ENCODE measurements around the gene RAP2C. TPM values are rescaled to one million over a fixed set of nuclear protein-coding genes. Genes with fewer than 3 reads are reported as not detected.

The RAP2C gene
- polyA plus RNA-seq, 1 donor (not counting 4 experiments of a cell fraction or from before 2014, with no cell fraction given), result 15.1 TPM

- FAIRE-seq (no peak), DNase-seq (ENCODE audit: low read depth, low spot score) (no peak)
- dilution Hi-C loops (cut with MboI; ENCODE audit: extremely low pct_ligation_motif_present, low sequenced_read_pairs), result no loop called here
- no peaks in the 10 kb centered on the region for H3K9me1 ChIP-seq (ENCODE audit: control insufficient read depth, extremely low read depth, insufficient read depth, low read length)
- H3K36me3 ChIP-seq (ENCODE audit: control insufficient read depth in 2 of 2, extremely low read depth in 1 of 2, insufficient read depth in 2 of 2, low read length in 2 of 2), result no peaks in the 10 kb centered on the region
- peak overlapping the region; percentile 65 to 77 (median 69) for H3K4me3 ChIP-seq (ENCODE audit: control insufficient read depth in 2 of 3, extremely low read depth in 1 of 3, insufficient read depth in 2 of 3, low read depth in 1 of 3, low read length in 3 of 3)
- H3K9me3 ChIP-seq (ENCODE audit: control insufficient read depth, low read depth, low read length), result no peaks in the 10 kb centered on the region
- peak overlapping the region; percentile 87 for H3K9ac ChIP-seq (ENCODE audit: control insufficient read depth, extremely low read depth, insufficient read depth, low read length)
- H3K4me1 ChIP-seq (ENCODE audit: control insufficient read depth, extremely low read depth, insufficient read depth, low read length), result peaks cover 2% of the 10 kb centered on the region
- TF ChIP-seq CTCF (optimal IDR thresholded peaks at IDR 0.05 in 1 of 3, IDR thresholded peaks at IDR 0.05 in 1 of 3, conservative IDR thresholded peaks at IDR 0.05 in 1 of 3; ENCODE audit: extremely low read depth in 1 of 3, insufficient read depth in 2 of 3, low read length in 3 of 3), result no peak
- TF ChIP-seq EZH2 (IDR thresholded peaks at IDR 0.05; ENCODE audit: low read length), result no peak
- peak overlapping the region; percentile 74 for H3K4me2 ChIP-seq (ENCODE audit: control insufficient read depth, extremely low read depth, insufficient read depth, low read depth, low read length)
- no peaks in the 10 kb centered on the region for H3K27me3 ChIP-seq (ENCODE audit: control insufficient read depth, extremely low read depth, insufficient read depth, low read length)
- peaks cover 16% of the 10 kb centered on the region for H3K79me2 ChIP-seq (ENCODE audit: control insufficient read depth, insufficient read depth, low read length)
- H4K20me1 ChIP-seq (ENCODE audit: control insufficient read depth, extremely low read depth, insufficient read depth, low read length), result no peaks in the 10 kb centered on the region
- H3K27ac ChIP-seq (ENCODE audit: control insufficient read depth, insufficient read depth, low read length), result peak overlapping the region; percentile 87
- H2AFZ ChIP-seq (ENCODE audit: control insufficient read depth, low read length), result peak overlapping the region; percentile 57
Measured at GRCh38 chrX:132217203-132218073, 1.8 kb downstream of the RAP2C start.

- Histone ChIP-seq H3K9me3 (ENCODE audit: control insufficient read depth, low read depth, low read length) (no peaks in the 10 kb centered on the region), H4K20me1 (ENCODE audit: control insufficient read depth, extremely low read depth, insufficient read depth, low read length) (no peaks in the 10 kb centered on the region), H3K79me2 (ENCODE audit: control insufficient read depth, insufficient read depth, low read length) (peaks cover 16% of the 10 kb centered on the region), H2AFZ (ENCODE audit: control insufficient read depth, low read length) (peak overlapping the region; percentile 57), H3K27ac (ENCODE audit: control insufficient read depth, insufficient read depth, low read length) (peak overlapping the region; percentile 87), H3K36me3 (ENCODE audit: control insufficient read depth in 2 of 2, extremely low read depth in 1 of 2, insufficient read depth in 2 of 2, low read length in 2 of 2) (no peaks in the 10 kb centered on the region), H3K4me2 (ENCODE audit: control insufficient read depth, extremely low read depth, insufficient read depth, low read depth, low read length) (peak overlapping the region; percentile 74), H3K9me1 (ENCODE audit: control insufficient read depth, extremely low read depth, insufficient read depth, low read length) (no peaks in the 10 kb centered on the region), H3K4me3 (ENCODE audit: control insufficient read depth in 2 of 3, extremely low read depth in 1 of 3, insufficient read depth in 2 of 3, low read depth in 1 of 3, low read length in 3 of 3) (peak overlapping the region; percentile 65 to 77 (median 69)), H3K4me1 (ENCODE audit: control insufficient read depth, extremely low read depth, insufficient read depth, low read length) (peaks cover 2% of the 10 kb centered on the region), H3K9ac (ENCODE audit: control insufficient read depth, extremely low read depth, insufficient read depth, low read length) (peak overlapping the region; percentile 87), H3K27me3 (ENCODE audit: control insufficient read depth, extremely low read depth, insufficient read depth, low read length) (no peaks in the 10 kb centered on the region)
- dilution Hi-C loops (cut with MboI; ENCODE audit: extremely low pct_ligation_motif_present, low sequenced_read_pairs), result no loop called here
- no peak for FAIRE-seq
- no peak for DNase-seq (ENCODE audit: low read depth, low spot score)
- TF ChIP-seq EZH2 (IDR thresholded peaks at IDR 0.05; ENCODE audit: low read length) (no peak), CTCF (optimal IDR thresholded peaks at IDR 0.05 in 1 of 3, IDR thresholded peaks at IDR 0.05 in 1 of 3, conservative IDR thresholded peaks at IDR 0.05 in 1 of 3; ENCODE audit: extremely low read depth in 1 of 3, insufficient read depth in 2 of 3, low read length in 3 of 3) (no peak)
Measured at GRCh38 chrX:132216806-132217202, 2.4 kb downstream of the RAP2C start.
